Calu3 (cell line): Measurements from ENCODE around the gene AGBL1. TPM values are rescaled to one million over a fixed set of nuclear protein-coding genes. Genes with fewer than 3 reads are reported as not detected.

Experiments
- BruUV-seq: library from RNA; stranded (reverse); fragments of 400-500 nt; replicated peaks from 2 replicates; lab custom pipeline; 2021; lab: Mats Ljungman, UMichigan
- CTCF ChIA-PET: fragments of 300-600 bp; sonication (Branson Sonifier 250); formaldehyde crosslinking; loops from one replicate; lab custom pipeline; 2022; ENCODE audit warnings: antibody characterized with exemption; lab: Charles Lee
- DNase-seq: peaks from one replicate; pipeline ENCODE4 v3.0.0; 2022
- H3K27ac Mint-ChIP-seq: one replicate; pipeline ENCODE4 v1.8.0; 2022; ENCODE audit warnings: mixed read lengths; ENCODE audit not compliant: unreplicated experiment
- H3K27me3 Mint-ChIP-seq: one replicate; pipeline ENCODE4 v1.8.0; 2022; ENCODE audit warnings: mixed read lengths; ENCODE audit not compliant: unreplicated experiment
- H3K36me3 Mint-ChIP-seq: one replicate; pipeline ENCODE4 v1.8.0; 2022; ENCODE audit warnings: mild to moderate bottlenecking, moderate library complexity, mixed read lengths; ENCODE audit not compliant: insufficient read depth, unreplicated experiment
- H3K4me1 Mint-ChIP-seq: one replicate; pipeline ENCODE4 v1.8.0; 2022; ENCODE audit warnings: mild to moderate bottlenecking, low read depth, mixed read lengths; ENCODE audit not compliant: unreplicated experiment
- H3K4me3 Mint-ChIP-seq: one replicate; pipeline ENCODE4 v1.8.0; 2022; ENCODE audit warnings: mild to moderate bottlenecking, low read depth, moderate library complexity, mixed read lengths; ENCODE audit not compliant: unreplicated experiment
- H3K9me3 Mint-ChIP-seq: one replicate; pipeline ENCODE4 v1.8.0; 2022; ENCODE audit warnings: low read depth, mixed read lengths; ENCODE audit not compliant: unreplicated experiment
- CTCF ChIP-seq: fragments of 200-600 bp; IDR thresholded peaks from one replicate; pipeline ENCODE4 v1.8.0; 2022; ENCODE audit warnings: antibody characterized with exemption; ENCODE audit not compliant: unreplicated experiment
- intact Hi-C: fragments of 100-400 bp; cut with micrococcal nuclease; formaldehyde crosslinking; loops from one replicate; pipeline ENCODE4 v1.10.0; 2022; ENCODE audit not compliant: unreplicated experiment
- total RNA-seq: library from RNA; stranded (reverse); gene quantifications from 2 replicates; pipeline ENCODE4 v1.2.3, GENCODE V29; 2022

Gene AGBL1
- total RNA-seq, 1 experiment from 2014 or later: not detected

GRCh38 chr15:86663304-86663703 lies 583.6 kb downstream of the AGBL1 start:
- intact Hi-C loops: no loop called here
- Mint-ChIP-seq H3K9me3 (peaks cover 5% of the 10 kb centered on the region), H3K4me1 (no peaks in the 10 kb centered on the region), H3K27me3 (no peaks in the 10 kb centered on the region), H3K4me3 (no peak overlapping the region), H3K27ac (no peak overlapping the region), H3K36me3 (no peaks in the 10 kb centered on the region)
- no TSS peak for BruUV-seq
- no peak for DNase-seq
- CTCF ChIA-PET: no interaction called here
- no peak for TF ChIP-seq CTCF

GRCh38 chr15:86663979-86664378 lies 584.3 kb downstream of the AGBL1 start:
- Mint-ChIP-seq H3K27ac (no peak overlapping the region), H3K36me3 (no peaks in the 10 kb centered on the region), H3K4me3 (no peak overlapping the region), H3K9me3 (peaks cover 5% of the 10 kb centered on the region), H3K27me3 (no peaks in the 10 kb centered on the region), H3K4me1 (no peaks in the 10 kb centered on the region)
- no TSS peak for BruUV-seq
- no peak for TF ChIP-seq CTCF
- CTCF ChIA-PET: no interaction called here
- no peak for DNase-seq
- intact Hi-C loops: no loop called here

- Mint-ChIP-seq H3K36me3 (no peaks in the 10 kb centered on the region), H3K4me1 (no peaks in the 10 kb centered on the region)
- intact Hi-C loops: no loop called here
These were observed 584.9 kb downstream of the AGBL1 start for GRCh38 chr15:86664581-86664980.

GRCh38 chr15:86676002-86676401 lies 596.3 kb downstream of the AGBL1 start:
- no peak for DNase-seq
- Mint-ChIP-seq H3K9me3 (peaks cover 6% of the 10 kb centered on the region), H3K27ac (no peak overlapping the region), H3K4me3 (no peak overlapping the region), H3K27me3 (peaks cover 20% of the 10 kb centered on the region), H3K36me3 (no peaks in the 10 kb centered on the region), H3K4me1 (no peaks in the 10 kb centered on the region)
- no TSS peak for BruUV-seq
- CTCF ChIA-PET: no interaction called here
- TF ChIP-seq CTCF: no peak
- intact Hi-C loops: no loop called here

More at GRCh38 chr15:86664581-86664980, 584.9 kb downstream of the AGBL1 start:
- no TSS peak for BruUV-seq
- Mint-ChIP-seq H3K27ac (no peak overlapping the region), H3K27me3 (no peaks in the 10 kb centered on the region), H3K4me3 (no peak overlapping the region), H3K9me3 (peaks cover 5% of the 10 kb centered on the region)
- no peak for DNase-seq
- CTCF ChIA-PET: no interaction called here
- TF ChIP-seq CTCF: no peak

- no peak for DNase-seq
- peaks cover 20% of the 10 kb centered on the region for H3K27me3 Mint-ChIP-seq
- H3K4me3 Mint-ChIP-seq: no peak overlapping the region
- CTCF ChIA-PET: no interaction called here
- intact Hi-C loops: no loop called here
- H3K9me3 Mint-ChIP-seq: peaks cover 10% of the 10 kb centered on the region
- H3K36me3 Mint-ChIP-seq: no peaks in the 10 kb centered on the region
- no TSS peak for BruUV-seq
- no peaks in the 10 kb centered on the region for H3K4me1 Mint-ChIP-seq
- no peak for TF ChIP-seq CTCF
- H3K27ac Mint-ChIP-seq: no peak overlapping the region
These were observed 597.6 kb downstream of the AGBL1 start for GRCh38 chr15:86677278-86677677.
